Neural progenitor cell (in vitro differentiated cells): ENCODE data around the gene AFF3. TPM values are rescaled to one million over a fixed set of nuclear protein-coding genes. Genes with fewer than 3 reads are reported as not detected.

Experiments
- DNase-seq: peaks from one replicate; pipeline ENCODE4 v3.0.0-alpha.2; 2016; ENCODE audit warnings: low spot score
- H2AFZ ChIP-seq: fragments of 200-600 bp; sonication (generic); replicated peaks from 2 replicates; pipeline ENCODE4 v1.6.1; 2016; ENCODE audit warnings: antibody characterized with exemption
- H3F3A ChIP-seq: fragments of 200-600 bp; sonication (generic); 2 replicates; pipeline ENCODE4 v1.6.1; 2016; ENCODE audit warnings: antibody characterized with exemption, low read depth
- H3K27ac ChIP-seq: fragments of 200-600 bp; sonication (generic); 2 replicates; pipeline ENCODE4 v1.5.1; 2016; ENCODE audit warnings: mild to moderate bottlenecking
- H3K27me3 ChIP-seq: fragments of 200-600 bp; sonication (generic); 2 replicates; pipeline ENCODE4 v1.6.1; 2016; ENCODE audit warnings: mild to moderate bottlenecking, moderate library complexity
- H3K36me3 ChIP-seq: fragments of 200-600 bp; sonication (generic); 2 replicates; pipeline ENCODE4 v1.5.1; 2016
- H3K4me1 ChIP-seq: fragments of 200-600 bp; sonication (generic); 2 replicates; pipeline ENCODE4 v1.6.1; 2016; ENCODE audit warnings: mixed run types
- H3K4me2 ChIP-seq: fragments of 200-600 bp; sonication (generic); 2 replicates; pipeline ENCODE4 v1.6.1; 2016
- H3K4me3 ChIP-seq: fragments of 200-600 bp; sonication (generic); 2 replicates; pipeline ENCODE4 v1.5.1; 2016
- H3K79me2 ChIP-seq: fragments of 200-600 bp; sonication (generic); 2 replicates; pipeline ENCODE4 v1.6.1; 2016; ENCODE audit warnings: low read depth
- H3K9ac ChIP-seq: fragments of 200-600 bp; sonication (generic); 2 replicates; pipeline ENCODE4 v1.6.1; 2016
- H3K9me3 ChIP-seq: fragments of 200-600 bp; sonication (generic); 2 replicates; pipeline ENCODE4 v1.5.1; 2016; ENCODE audit warnings: low read depth
- H4K20me1 ChIP-seq: fragments of 200-600 bp; sonication (generic); 2 replicates; pipeline ENCODE4 v1.6.1; 2016; ENCODE audit warnings: low read depth
- H3K27ac Mint-ChIP-seq: 3 replicates; pipeline ENCODE4 v1.8.0; 2021; ENCODE audit warnings: mixed read lengths
- H3K27me3 Mint-ChIP-seq: 2 replicates; pipeline ENCODE4 v1.8.0; 2022; ENCODE audit warnings: low read depth, mild to moderate bottlenecking, inconsistent platforms, moderate library complexity, mixed read lengths; ENCODE audit not compliant: insufficient read depth
- H3K36me3 Mint-ChIP-seq: 3 replicates; pipeline ENCODE4 v1.8.0; 2021; ENCODE audit warnings: mixed read lengths
- H3K4me1 Mint-ChIP-seq: 3 replicates; pipeline ENCODE4 v1.8.0; 2021; ENCODE audit warnings: mixed read lengths
- H3K4me3 Mint-ChIP-seq: 3 replicates; pipeline ENCODE4 v1.8.0; 2021; ENCODE audit warnings: mild to moderate bottlenecking, moderate library complexity, mixed read lengths
- H3K9me3 Mint-ChIP-seq: 3 replicates; pipeline ENCODE4 v1.8.0; 2020; ENCODE audit warnings: mixed read lengths
- EZH2 ChIP-seq: fragments of 200-600 bp; sonication (generic); IDR thresholded peaks from 2 replicates; pipeline ENCODE4 v1.6.1; 2017; ENCODE audit warnings: antibody characterized with exemption, mild to moderate bottlenecking, moderate library complexity
- EZH2phosphoT487 ChIP-seq: fragments of 200-600 bp; sonication (generic); IDR thresholded peaks from 2 replicates; pipeline ENCODE4 v1.6.1; 2017; ENCODE audit warnings: antibody characterized with exemption
- total RNA-seq: library from RNA; depleted of rRNA; stranded (reverse); fragments of >200 nt; gene quantifications from 2 replicates; pipeline ENCODE4 v1.2.3, GENCODE V29; 2015; ENCODE audit warnings: low replicate concordance
- TF ChIP-seq, protein P1 (sequence below): fragments of 200-600 bp; sonication (generic); IDR thresholded peaks from 2 replicates; pipeline ENCODE4 v1.5.1; 2017; ENCODE audit warnings: antibody characterized with exemption, mild to moderate bottlenecking

Gene AFF3
- total RNA-seq, 1 donor from 2014 or later, result 0.26 TPM

DNA sequence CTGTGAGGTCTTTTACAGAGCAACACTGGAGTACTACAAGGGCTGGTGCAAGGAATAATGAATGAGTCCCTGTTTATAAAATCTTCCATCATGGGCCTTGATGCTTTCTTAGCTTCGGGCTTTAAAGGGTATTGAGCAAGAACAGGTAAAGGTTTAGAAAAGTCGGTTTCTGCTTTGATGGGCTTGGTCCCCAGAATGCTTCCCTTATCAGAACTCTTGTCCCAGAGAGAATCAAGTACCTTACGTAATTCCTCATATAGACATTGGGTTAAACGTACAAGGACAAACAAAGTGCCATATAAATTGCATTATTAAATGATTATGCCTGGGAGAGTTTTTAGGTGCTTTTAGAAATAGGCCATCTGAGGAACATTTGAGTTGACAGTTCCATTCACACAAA, 628.0 kb downstream of the AFF3 start:
- TF ChIP-seq EZH2phosphoT487, result no peak
- TF ChIP-seq EZH2, result no peak
- TF ChIP-seq, protein P1, sequence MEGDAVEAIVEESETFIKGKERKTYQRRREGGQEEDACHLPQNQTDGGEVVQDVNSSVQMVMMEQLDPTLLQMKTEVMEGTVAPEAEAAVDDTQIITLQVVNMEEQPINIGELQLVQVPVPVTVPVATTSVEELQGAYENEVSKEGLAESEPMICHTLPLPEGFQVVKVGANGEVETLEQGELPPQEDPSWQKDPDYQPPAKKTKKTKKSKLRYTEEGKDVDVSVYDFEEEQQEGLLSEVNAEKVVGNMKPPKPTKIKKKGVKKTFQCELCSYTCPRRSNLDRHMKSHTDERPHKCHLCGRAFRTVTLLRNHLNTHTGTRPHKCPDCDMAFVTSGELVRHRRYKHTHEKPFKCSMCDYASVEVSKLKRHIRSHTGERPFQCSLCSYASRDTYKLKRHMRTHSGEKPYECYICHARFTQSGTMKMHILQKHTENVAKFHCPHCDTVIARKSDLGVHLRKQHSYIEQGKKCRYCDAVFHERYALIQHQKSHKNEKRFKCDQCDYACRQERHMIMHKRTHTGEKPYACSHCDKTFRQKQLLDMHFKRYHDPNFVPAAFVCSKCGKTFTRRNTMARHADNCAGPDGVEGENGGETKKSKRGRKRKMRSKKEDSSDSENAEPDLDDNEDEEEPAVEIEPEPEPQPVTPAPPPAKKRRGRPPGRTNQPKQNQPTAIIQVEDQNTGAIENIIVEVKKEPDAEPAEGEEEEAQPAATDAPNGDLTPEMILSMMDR, result no peak
- H3K36me3 Mint-ChIP-seq, result no peaks in the 10 kb centered on the region
- Histone ChIP-seq H3K27me3 (peaks cover 54% of the 10 kb centered on the region), H3K9me3 (no peaks in the 10 kb centered on the region), H4K20me1 (no peaks in the 10 kb centered on the region), H3K9ac (no peak overlapping the region), H3K79me2 (no peaks in the 10 kb centered on the region), H3K27ac (no peak overlapping the region), H3K4me3 (no peak overlapping the region), H3K4me1 (no peaks in the 10 kb centered on the region), H3F3A (no peaks in the 10 kb centered on the region), H3K36me3 (no peaks in the 10 kb centered on the region), H3K4me2 (no peak overlapping the region), H2AFZ (no peak overlapping the region)
- no peak for DNase-seq
- H3K4me3 Mint-ChIP-seq, result no peak overlapping the region
- no peaks in the 10 kb centered on the region for H3K9me3 Mint-ChIP-seq
- no peak overlapping the region for H3K27ac Mint-ChIP-seq
- no peaks in the 10 kb centered on the region for H3K4me1 Mint-ChIP-seq
- peaks cover 13% of the 10 kb centered on the region for H3K27me3 Mint-ChIP-seq

DNA sequence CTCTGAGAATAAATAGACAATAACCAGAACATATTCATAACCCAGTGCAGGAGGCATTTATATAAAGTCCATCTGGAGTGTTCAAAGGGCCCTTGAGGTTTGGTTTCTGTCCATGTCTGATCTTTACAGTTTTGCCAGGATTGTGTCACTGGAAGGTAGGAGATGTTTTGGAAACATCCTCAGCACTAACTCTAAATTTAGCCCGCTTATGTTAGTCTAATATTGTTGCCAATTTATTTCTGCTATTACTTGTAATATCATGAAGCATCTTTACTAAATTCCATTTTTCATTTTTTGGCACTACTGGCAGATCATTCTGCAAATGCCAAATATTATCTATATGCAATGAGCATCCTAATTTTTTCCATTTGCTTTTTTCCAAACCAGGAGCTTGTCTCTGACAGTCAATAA, 630.2 kb downstream of the AFF3 start:
- no peak overlapping the region for H3K4me3 ChIP-seq

DNA sequence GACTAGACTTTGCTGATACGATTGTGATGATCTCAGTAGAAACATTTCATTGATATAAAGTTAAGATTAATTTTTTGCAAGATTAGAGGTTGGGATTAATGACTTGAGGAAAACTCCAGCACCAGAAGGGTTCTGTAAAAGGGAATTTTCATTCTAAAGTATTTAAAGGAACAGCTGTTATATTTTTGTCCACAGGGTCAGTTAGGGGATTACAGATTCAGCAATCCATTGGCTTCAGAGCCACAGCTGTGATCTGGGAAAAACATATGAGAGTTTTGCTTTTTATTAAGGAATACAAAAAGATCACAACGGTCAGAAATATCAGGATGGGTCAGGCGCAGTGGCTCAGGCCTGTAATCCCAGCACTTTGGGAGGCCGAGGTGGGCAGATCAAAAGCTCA, 633.0 kb downstream of the AFF3 start:
- DNase-seq, result no peak
- Histone ChIP-seq H4K20me1 (no peaks in the 10 kb centered on the region), H3K36me3 (no peaks in the 10 kb centered on the region), H3K9me3 (no peaks in the 10 kb centered on the region), H3K27me3 (peaks cover 13% of the 10 kb centered on the region), H3K4me3 (no peak overlapping the region), H3F3A (no peaks in the 10 kb centered on the region), H2AFZ (no peak overlapping the region), H3K27ac (no peak overlapping the region), H3K4me1 (no peaks in the 10 kb centered on the region), H3K4me2 (no peak overlapping the region), H3K79me2 (no peaks in the 10 kb centered on the region), H3K9ac (no peak overlapping the region)
- Mint-ChIP-seq H3K36me3 (no peaks in the 10 kb centered on the region), H3K27me3 (peaks cover 3% of the 10 kb centered on the region), H3K4me1 (no peaks in the 10 kb centered on the region), H3K27ac (no peak overlapping the region), H3K4me3 (no peak overlapping the region), H3K9me3 (no peaks in the 10 kb centered on the region)
- no peak for TF ChIP-seq EZH2
- TF ChIP-seq, protein P1, result no peak
- TF ChIP-seq EZH2phosphoT487, result no peak

More for the DNA sequence above, 630.2 kb downstream of the AFF3 start:
- no peak overlapping the region for H2AFZ ChIP-seq
- no peak overlapping the region for H3K4me3 Mint-ChIP-seq
- no peaks in the 10 kb centered on the region for H3K79me2 ChIP-seq
- no peak overlapping the region for H3K27ac ChIP-seq
- peaks cover 34% of the 10 kb centered on the region for H3K27me3 ChIP-seq
- H3K36me3 Mint-ChIP-seq, result no peaks in the 10 kb centered on the region
- no peak overlapping the region for H3K9ac ChIP-seq
- H3K27me3 Mint-ChIP-seq, result peaks cover 6% of the 10 kb centered on the region
- no peaks in the 10 kb centered on the region for H3K9me3 Mint-ChIP-seq
- no peak for DNase-seq
- no peaks in the 10 kb centered on the region for H3K4me1 Mint-ChIP-seq
- H3K4me1 ChIP-seq, result no peaks in the 10 kb centered on the region
- TF ChIP-seq EZH2 (no peak), EZH2phosphoT487 (no peak)
- TF ChIP-seq, protein P1, result no peak
- no peak overlapping the region for H3K4me2 ChIP-seq
- H3K36me3 ChIP-seq, result no peaks in the 10 kb centered on the region
- no peaks in the 10 kb centered on the region for H3F3A ChIP-seq
- no peaks in the 10 kb centered on the region for H4K20me1 ChIP-seq
- H3K27ac Mint-ChIP-seq, result no peak overlapping the region
- no peaks in the 10 kb centered on the region for H3K9me3 ChIP-seq
